CD14-positive monocyte (primary cell): ENCODE data around the gene CEP112. TPM values are rescaled to one million over a fixed set of nuclear protein-coding genes. Genes with fewer than 3 reads are reported as not detected.

Source experiments
- DNase-seq, 3 donors: peaks; one replicate each; pipeline ENCODE4 v3.0.0-alpha.2; 2011 to 2022
- H2AFZ ChIP-seq: 2 replicates; pipeline ENCODE4 v1.6.0; 2012; ENCODE audit warnings: mild to moderate bottlenecking, low read depth, low read length, inconsistent platforms; ENCODE audit not compliant: insufficient read depth, poor library complexity, severe bottlenecking
- H3K27ac ChIP-seq, 2 donors: 1 replicate in 1 of 2; 2 replicates in 1 of 2; pipeline ENCODE4 v1.5.1; 2012 to 2013; ENCODE audit warnings: low read length in 2 of 2, control low read depth in 1 of 2, inconsistent platforms in 1 of 2, low read depth in 1 of 2, mild to moderate bottlenecking in 1 of 2
- H3K27me3 ChIP-seq, 2 donors: one replicate each; pipeline versions ENCODE4 v1.6.0 to v1.6.1; 2011 to 2013; ENCODE audit warnings: low read length in 2 of 2; ENCODE audit not compliant: control insufficient read depth in 2 of 2, insufficient read depth in 2 of 2
- H3K36me3 ChIP-seq, 2 donors: replicated peaks in 1 of 2; 1 replicate in 1 of 2; 2 replicates in 1 of 2; pipeline versions ENCODE4 v1.5.1 to v1.6.1; 2012 to 2013; ENCODE audit warnings: low read length in 2 of 2, control low read depth in 1 of 2, inconsistent platforms in 1 of 2, mild to moderate bottlenecking in 1 of 2; ENCODE audit not compliant: insufficient read depth in 2 of 2, control insufficient read depth in 1 of 2
- H3K4me1 ChIP-seq, 2 donors: 1 replicate in 1 of 2; 2 replicates in 1 of 2; pipeline versions ENCODE4 v1.5.1 to v1.6.1; 2012 to 2013; ENCODE audit warnings: low read length in 2 of 2, control low read depth in 1 of 2, inconsistent platforms in 1 of 2, mild to moderate bottlenecking in 1 of 2, moderate library complexity in 1 of 2; ENCODE audit not compliant: insufficient read depth in 2 of 2, control insufficient read depth in 1 of 2
- H3K4me2 ChIP-seq: replicated peaks from 2 replicates; pipeline ENCODE3; 2012; ENCODE audit warnings: low read length, moderate library complexity, mild to moderate bottlenecking; ENCODE audit not compliant: poor library complexity, severe bottlenecking; ENCODE audit errors: extremely low read depth
- H3K4me3 ChIP-seq, 3 experiments: fragments of 200-600 bp in 1 of 3; sonication (generic) in 1 of 3; replicated peaks in 1 of 3; 1 replicate in 2 of 3; 2 replicates in 1 of 3; pipeline ENCODE4 v1.5.1; 2011 to 2013; ENCODE audit warnings: low read length in 3 of 3, mild to moderate bottlenecking in 3 of 3, control low read depth in 2 of 3, low read depth in 2 of 3, inconsistent platforms in 1 of 3, moderate library complexity in 1 of 3
- H3K79me2 ChIP-seq: 2 replicates; pipeline ENCODE4 v1.6.0; 2012; ENCODE audit warnings: mild to moderate bottlenecking, control low read depth, inconsistent platforms, low read length, moderate library complexity; ENCODE audit not compliant: insufficient read depth
- H3K9ac ChIP-seq: 2 replicates; pipeline ENCODE4 v1.6.0; 2017; ENCODE audit warnings: low read length, mild to moderate bottlenecking; ENCODE audit not compliant: insufficient read depth, poor library complexity, severe bottlenecking
- H3K9me3 ChIP-seq, 2 donors: replicated peaks in 1 of 2; 1 replicate in 1 of 2; 2 replicates in 1 of 2; pipeline versions ENCODE4 v1.5.1 to v1.6.1; 2012 to 2013; ENCODE audit warnings: low read length in 2 of 2, control low read depth in 1 of 2; ENCODE audit not compliant: control insufficient read depth in 1 of 2, insufficient read depth in 1 of 2
- H4K20me1 ChIP-seq: 2 replicates; pipeline ENCODE4 v1.6.0; 2012; ENCODE audit warnings: mild to moderate bottlenecking, low read length, control low read depth, moderate library complexity; ENCODE audit not compliant: insufficient read depth
- H3K27ac Mint-ChIP-seq, 7 donors: one replicate each; pipeline ENCODE4 v1.8.0; 2020; ENCODE audit warnings: mild to moderate bottlenecking in 7 of 7, mixed read lengths in 7 of 7, moderate library complexity in 6 of 7, inconsistent platforms in 2 of 7
- H3K27me3 Mint-ChIP-seq, 3 donors: one replicate each; pipeline ENCODE4 v1.8.0; 2021 to 2022; ENCODE audit warnings: low read depth in 3 of 3, mild to moderate bottlenecking in 3 of 3, mixed read lengths in 3 of 3, moderate library complexity in 3 of 3, inconsistent platforms in 1 of 3
- H3K36me3 Mint-ChIP-seq, 2 donors: one replicate each; pipeline ENCODE4 v1.8.0; 2020; ENCODE audit warnings: mixed read lengths in 2 of 2, inconsistent platforms in 1 of 2, mild to moderate bottlenecking in 1 of 2
- H3K4me1 Mint-ChIP-seq: one replicate; pipeline ENCODE4 v1.8.0; 2020; ENCODE audit warnings: mild to moderate bottlenecking, mixed read lengths
- H3K4me3 Mint-ChIP-seq, 2 donors: one replicate each; pipeline ENCODE4 v1.8.0; 2020; ENCODE audit warnings: mild to moderate bottlenecking in 2 of 2, mixed read lengths in 2 of 2, moderate library complexity in 1 of 2
- H3K9me3 Mint-ChIP-seq, 7 donors: one replicate each; pipeline ENCODE4 v1.8.0; 2020 to 2022; ENCODE audit warnings: mixed read lengths in 7 of 7, mild to moderate bottlenecking in 6 of 7, moderate library complexity in 6 of 7, inconsistent platforms in 2 of 7
- WGBS: methylation state at CpG from one replicate; pipeline ENCODE4 v1.1.5; 2013; ENCODE audit warnings: missing lambda C conversion rate; ENCODE audit not compliant: insufficient coverage; 5-methylcytosine and 5-hydroxymethylcytosine counted together
- intact Hi-C, 2 donors: fragments of 100-400 bp; cut with micrococcal nuclease; formaldehyde crosslinking; loops; one replicate each; pipeline versions ENCODE4 v1.15.0 to v1.15.1; 2023
- polyA plus RNA-seq, 3 donors: library from polyadenylated mRNA; depleted of rRNA in 1 of 3; unstranded in 2 of 3; stranded (reverse) in 1 of 3; fragments of 300-500 nt in 2 of 3; fragments of >200 nt in 1 of 3; fragmentation: Illumina TruSeq in 2 of 3; gene quantifications; 1 replicate in 2 of 3; 2 replicates in 1 of 3; pipeline ENCODE4 v1.2.3, GENCODE V29; 2012 to 2021
- TF ChIP-seq, protein P1 (sequence below): fragments of 200-600 bp; IDR thresholded peaks from one replicate; pipeline ENCODE4 v1.8.0; 2022; ENCODE audit warnings: antibody characterized with exemption, mild to moderate bottlenecking

Gene CEP112
- polyA plus RNA-seq, 3 donors, result 0.10 TPM; not detected in 2

DNA sequence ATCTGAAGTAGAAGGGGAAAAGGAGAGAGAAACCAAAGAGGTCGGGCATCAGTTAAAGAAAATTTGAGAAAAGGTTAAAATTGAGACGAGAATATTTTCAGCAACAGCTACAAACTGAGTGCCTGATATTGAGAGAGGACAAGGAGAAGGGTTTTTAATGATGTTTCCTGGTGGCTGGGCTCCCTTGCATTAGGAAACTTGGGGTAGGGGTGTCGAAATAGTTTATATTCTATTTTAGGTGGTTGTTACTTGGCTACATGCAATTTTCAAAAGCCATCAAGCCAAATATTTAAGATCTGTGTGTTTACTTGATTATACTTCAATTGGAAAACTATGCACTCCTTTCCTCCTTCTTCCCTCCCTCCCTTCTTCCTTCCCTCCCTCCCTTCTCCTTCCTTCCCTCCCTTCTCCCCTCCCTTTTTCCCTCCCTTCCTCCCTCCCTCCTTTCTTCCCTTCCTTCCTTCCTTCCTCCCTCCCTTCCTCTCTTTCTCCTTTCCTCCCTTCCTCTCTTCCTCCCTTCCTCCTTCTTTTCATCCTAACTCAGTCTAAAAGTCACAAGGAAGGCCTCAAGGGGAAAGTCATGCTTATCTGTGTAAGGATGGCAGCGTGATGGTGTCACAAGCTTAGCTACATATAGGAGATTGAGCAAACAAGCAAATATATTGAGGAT lies 39.1 kb upstream of the CEP112 start:
- intact Hi-C loops, result no loop called here
- Mint-ChIP-seq H3K9me3 (peaks cover 0 to 4% (median 0%) of the 10 kb centered on the region in 7 donors), H3K36me3 (no peaks in the 10 kb centered on the region), H3K27ac (no peak overlapping the region), H3K27me3 (peaks cover 6 to 13% (median 11%) of the 10 kb centered on the region in 3 donors), H3K4me1 (peaks cover 6% of the 10 kb centered on the region), H3K4me3 (no peak overlapping the region)
- H3K36me3 ChIP-seq, result no peaks in the 10 kb centered on the region
- no peak for DNase-seq
- H3K4me2 ChIP-seq, result no peak overlapping the region
- no peaks in the 10 kb centered on the region for H3K9me3 ChIP-seq
- H3K79me2 ChIP-seq, result no peaks in the 10 kb centered on the region
- WGBS, result 74% methylated on average over 3 of the region's 4 CpGs
- no peak overlapping the region for H2AFZ ChIP-seq
- H4K20me1 ChIP-seq, result no peaks in the 10 kb centered on the region
- no peaks in the 10 kb centered on the region for H3K27me3 ChIP-seq
- peaks cover 7 to 8% of the 10 kb centered on the region in 2 donors for H3K4me1 ChIP-seq
- H3K4me3 ChIP-seq, result no peak overlapping the region
- H3K9ac ChIP-seq, result no peak overlapping the region
- H3K27ac ChIP-seq, result no peak overlapping the region
- TF ChIP-seq, protein P1, sequence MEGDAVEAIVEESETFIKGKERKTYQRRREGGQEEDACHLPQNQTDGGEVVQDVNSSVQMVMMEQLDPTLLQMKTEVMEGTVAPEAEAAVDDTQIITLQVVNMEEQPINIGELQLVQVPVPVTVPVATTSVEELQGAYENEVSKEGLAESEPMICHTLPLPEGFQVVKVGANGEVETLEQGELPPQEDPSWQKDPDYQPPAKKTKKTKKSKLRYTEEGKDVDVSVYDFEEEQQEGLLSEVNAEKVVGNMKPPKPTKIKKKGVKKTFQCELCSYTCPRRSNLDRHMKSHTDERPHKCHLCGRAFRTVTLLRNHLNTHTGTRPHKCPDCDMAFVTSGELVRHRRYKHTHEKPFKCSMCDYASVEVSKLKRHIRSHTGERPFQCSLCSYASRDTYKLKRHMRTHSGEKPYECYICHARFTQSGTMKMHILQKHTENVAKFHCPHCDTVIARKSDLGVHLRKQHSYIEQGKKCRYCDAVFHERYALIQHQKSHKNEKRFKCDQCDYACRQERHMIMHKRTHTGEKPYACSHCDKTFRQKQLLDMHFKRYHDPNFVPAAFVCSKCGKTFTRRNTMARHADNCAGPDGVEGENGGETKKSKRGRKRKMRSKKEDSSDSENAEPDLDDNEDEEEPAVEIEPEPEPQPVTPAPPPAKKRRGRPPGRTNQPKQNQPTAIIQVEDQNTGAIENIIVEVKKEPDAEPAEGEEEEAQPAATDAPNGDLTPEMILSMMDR, result no peak

DNA sequence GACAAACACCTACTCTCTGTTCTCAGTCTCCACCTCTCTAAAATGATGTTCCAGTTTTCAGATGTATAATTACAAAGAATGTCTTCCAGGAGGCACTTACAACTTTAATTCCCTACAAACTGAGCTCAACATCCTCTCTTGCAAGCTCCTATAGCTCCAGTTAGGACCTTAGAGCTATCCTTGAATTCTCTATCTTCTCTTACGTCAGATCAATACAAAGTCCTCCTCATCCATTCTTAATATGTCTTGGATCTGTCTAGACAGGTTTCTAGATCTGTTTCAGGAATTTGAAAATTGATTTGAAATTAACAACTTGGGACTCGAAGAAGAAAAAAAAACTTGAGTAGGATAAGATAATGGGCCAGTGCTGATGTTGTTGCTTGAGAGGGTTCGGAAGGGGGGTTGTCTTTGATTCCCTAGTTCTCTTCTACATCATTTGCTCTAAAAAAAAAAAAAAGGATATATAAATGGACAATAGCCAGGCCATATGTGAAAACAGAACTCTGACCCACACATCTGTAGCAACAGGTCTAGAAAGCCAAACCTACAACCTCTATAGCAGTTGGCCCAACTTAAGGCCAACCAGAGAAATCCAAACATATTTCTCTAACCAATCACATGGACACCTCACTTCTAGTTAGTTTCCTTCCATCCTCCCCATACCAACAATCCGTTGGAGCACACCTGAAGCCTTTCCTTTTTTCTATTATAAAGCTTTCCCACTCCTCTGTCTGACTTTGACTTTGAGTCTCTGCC lies 38.0 kb upstream of the CEP112 start:
- peaks cover 0 to 3% of the 10 kb centered on the region in 2 donors for H3K27me3 ChIP-seq
- intact Hi-C loops, result no loop called here
- no peak overlapping the region for H3K9ac ChIP-seq
- no peak overlapping the region for H3K27ac ChIP-seq
- H2AFZ ChIP-seq, result no peak overlapping the region
- no peaks in the 10 kb centered on the region for H3K36me3 ChIP-seq
- Mint-ChIP-seq H3K4me1 (peaks cover 6% of the 10 kb centered on the region), H3K9me3 (peaks cover 0 to 4% (median 0%) of the 10 kb centered on the region in 7 donors), H3K4me3 (no peak overlapping the region), H3K27me3 (peaks cover 6 to 15% (median 11%) of the 10 kb centered on the region in 3 donors), H3K27ac (no peak overlapping the region), H3K36me3 (no peaks in the 10 kb centered on the region)
- H3K79me2 ChIP-seq, result no peaks in the 10 kb centered on the region
- H4K20me1 ChIP-seq, result no peaks in the 10 kb centered on the region
- H3K4me2 ChIP-seq, result no peak overlapping the region
- no peaks in the 10 kb centered on the region for H3K9me3 ChIP-seq
- H3K4me3 ChIP-seq, result no peak overlapping the region
- WGBS, result 78% methylated on average over 1 of the region's 4 CpGs
- peaks cover 7 to 8% of the 10 kb centered on the region in 2 donors for H3K4me1 ChIP-seq
- TF ChIP-seq, protein P1, result no peak
- no peak for DNase-seq
